HepG2 (cell line): ENCODE measurements around the gene MEIOC. TPM values are rescaled to one million over a fixed set of nuclear protein-coding genes. Genes with fewer than 3 reads are reported as not detected.

Experiments used
- CBFB ChIP-seq: sonication (generic); formaldehyde crosslinking; IDR thresholded peaks from 2 replicates; pipeline ENCODE4 v1.4.0; 2020; ENCODE audit warnings: missing genetic modification reagents
- DNMT1 ChIP-seq: sonication (generic); formaldehyde crosslinking; IDR thresholded peaks from 2 replicates; pipeline ENCODE4 v1.5.1; 2020; ENCODE audit warnings: mild to moderate bottlenecking, missing genetic modification reagents
- FOXA3 ChIP-seq: IDR thresholded peaks from 2 replicates; pipeline ENCODE4 v1.6.1; 2016; ENCODE audit warnings: missing genetic modification reagents, missing compliant biosample characterization
- HMG20B ChIP-seq: conservative IDR thresholded peaks from 2 replicates; pipeline ENCODE4 v1.6.1; 2016; ENCODE audit warnings: missing genetic modification reagents, missing compliant biosample characterization
- HNRNPK ChIP-seq: fragments of 200-400 bp; formaldehyde crosslinking; IDR thresholded peaks from 2 replicates; pipeline ENCODE4 v1.6.1; 2018; ENCODE audit warnings: low read length, low read depth, moderate library complexity, mild to moderate bottlenecking; ENCODE audit not compliant: poor library complexity, severe bottlenecking
- HNRNPL ChIP-seq: fragments of 200-400 bp; formaldehyde crosslinking; IDR thresholded peaks from 2 replicates; pipeline ENCODE4 v1.6.1; 2017; ENCODE audit warnings: mild to moderate bottlenecking, low read depth, low read length
- MIXL1 ChIP-seq: IDR thresholded peaks from 2 replicates; pipeline ENCODE4 v1.6.1; 2016
- NBN ChIP-seq: fragments of 450-650 bp; conservative IDR thresholded peaks from 2 replicates; pipeline ENCODE4 v1.6.1; 2017
- NCOA5 ChIP-seq: sonication (generic); formaldehyde crosslinking; IDR thresholded peaks from 2 replicates; pipeline ENCODE4 v1.4.0; 2020; ENCODE audit warnings: missing genetic modification reagents
- PAF1 ChIP-seq: IDR thresholded peaks from 2 replicates; pipeline ENCODE4 v1.6.1; 2016; ENCODE audit warnings: missing genetic modification reagents, missing compliant biosample characterization
- RFX5 ChIP-seq: IDR thresholded peaks from 2 replicates; pipeline ENCODE4 v1.6.1; 2011; ENCODE audit warnings: low read depth, low read length, improper control_type of control experiment
- TBX2 ChIP-seq: sonication (generic); formaldehyde crosslinking; IDR thresholded peaks from 2 replicates; pipeline ENCODE4 v1.5.0; 2020; ENCODE audit warnings: missing genetic modification reagents, mild to moderate bottlenecking, borderline replicate concordance
- ZNF10 ChIP-seq: sonication (generic); formaldehyde crosslinking; IDR thresholded peaks from 2 replicates; pipeline ENCODE4 v1.4.0; 2020; ENCODE audit warnings: mild to moderate bottlenecking, low read depth, missing genetic modification reagents, borderline replicate concordance
- ZNF260 ChIP-seq: sonication (generic); formaldehyde crosslinking; IDR thresholded peaks from 2 replicates; pipeline ENCODE4 v1.4.0; 2020; ENCODE audit warnings: missing genetic modification reagents, low read depth, mild to moderate bottlenecking, borderline replicate concordance
- ZNF354B ChIP-seq: sonication (generic); formaldehyde crosslinking; IDR thresholded peaks from 2 replicates; pipeline ENCODE4 v1.8.0; 2022; ENCODE audit warnings: mild to moderate bottlenecking, missing genetic modification reagents
- ZNF430 ChIP-seq: sonication (generic); formaldehyde crosslinking; IDR thresholded peaks from 2 replicates; pipeline ENCODE4 v1.9.0; 2021; ENCODE audit warnings: mild to moderate bottlenecking, missing genetic modification reagents
- ZNF670 ChIP-seq: sonication (generic); formaldehyde crosslinking; IDR thresholded peaks from 2 replicates; pipeline ENCODE4 v1.8.0; 2022; ENCODE audit warnings: mild to moderate bottlenecking, missing genetic modification reagents, borderline replicate concordance
- ZNF672 ChIP-seq: sonication (generic); formaldehyde crosslinking; IDR thresholded peaks from 2 replicates; pipeline ENCODE4 v1.8.1; 2022; ENCODE audit warnings: missing genetic modification reagents
- ZZZ3 ChIP-seq: sonication (generic); formaldehyde crosslinking; IDR thresholded peaks from 2 replicates; pipeline ENCODE4 v1.4.0; 2020; ENCODE audit warnings: missing genetic modification reagents, mild to moderate bottlenecking, borderline replicate concordance
- polyA plus RNA-seq, 8 experiments: library from polyadenylated mRNA; depleted of rRNA in 3 of 8; stranded (reverse) in 7 of 8; unstranded in 1 of 8; fragments of >200 nt; fragmentation: Illumina TruSeq in 4 of 8; extraction: Trizol in 4 of 8; gene quantifications; 2 replicates each; pipeline versions ENCODE4 v1.2.1 to v1.2.3, GENCODE V29; 2011 to 2016; ENCODE audit warnings: low read depth in 4 of 8, missing spikeins in 1 of 8, mixed read lengths in 1 of 8; ENCODE audit not compliant: insufficient read depth in 1 of 8
- total RNA-seq, 5 experiments: library from RNA; depleted of rRNA; stranded (reverse); fragments of >200 nt; fragmentation: Illumina TruSeq; extraction: Trizol; gene quantifications; 2 replicates each; pipeline ENCODE4 v1.2.3, GENCODE V29; 2016; ENCODE audit warnings: low read depth in 1 of 5
- TF ChIP-seq, protein P1 (sequence below): sonication (generic); formaldehyde crosslinking; IDR thresholded peaks from 2 replicates; pipeline ENCODE4 v1.5.0; 2020; ENCODE audit warnings: missing genetic modification reagents
- TF ChIP-seq, protein P2 (sequence below): sonication (generic); formaldehyde crosslinking; IDR thresholded peaks from 2 replicates; pipeline ENCODE4 v1.4.0; 2020; ENCODE audit warnings: missing genetic modification reagents
- TF ChIP-seq, protein P3 (sequence below): sonication (generic); formaldehyde crosslinking; IDR thresholded peaks from 2 replicates; pipeline ENCODE4 v1.4.0; 2020; ENCODE audit warnings: missing genetic modification reagents
- TF ChIP-seq, protein P4 (sequence below): sonication (generic); formaldehyde crosslinking; IDR thresholded peaks from 2 replicates; pipeline ENCODE4 v1.5.0; 2020; ENCODE audit warnings: mild to moderate bottlenecking, missing genetic modification reagents, borderline replicate concordance

The MEIOC gene
- total and polyA plus RNA-seq, 2 of the 13 experiments (the other 11 are each of a cell fraction or from before 2014, with no cell fraction given) = 0.04 to 0.15 TPM

DNA sequence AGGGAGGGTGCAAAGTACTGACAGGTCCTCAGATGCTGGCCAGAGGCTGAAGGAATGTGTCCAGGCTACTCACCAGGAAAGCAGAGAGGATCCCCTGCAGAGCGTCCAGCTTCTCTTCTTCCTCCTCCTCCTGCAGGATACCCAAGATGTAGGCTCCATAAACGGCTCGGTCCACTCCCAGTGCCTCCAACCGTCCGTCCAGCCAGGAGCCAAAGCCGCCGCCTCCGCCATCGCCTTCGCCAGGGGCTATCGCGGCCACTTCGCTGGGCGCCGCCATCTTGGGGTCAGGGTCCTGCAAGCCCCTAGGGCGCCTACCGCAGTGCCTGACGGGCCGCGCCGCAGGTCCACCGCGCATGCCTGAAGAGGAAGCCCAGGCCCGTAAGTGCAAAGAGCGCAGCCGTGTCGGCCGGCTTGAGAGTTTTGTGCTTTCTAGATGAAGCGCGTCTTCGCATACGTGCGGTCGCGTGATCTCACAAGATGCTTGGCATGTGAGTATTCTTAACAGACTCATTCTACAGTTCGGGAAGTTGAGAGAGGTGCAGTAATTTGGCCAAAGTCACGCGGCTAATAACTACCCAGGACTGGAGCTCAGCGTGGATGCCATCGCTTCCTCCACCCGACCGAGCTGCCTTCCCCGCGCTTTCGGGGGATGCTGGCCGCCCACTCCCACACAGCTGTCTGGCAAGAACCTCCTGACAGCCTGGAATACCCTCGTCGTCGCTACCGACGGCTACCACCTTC lies 33.4 kb downstream of the MEIOC start, which contains the start of gene CCDC43 (continued):
- TF ChIP-seq, protein P1, sequence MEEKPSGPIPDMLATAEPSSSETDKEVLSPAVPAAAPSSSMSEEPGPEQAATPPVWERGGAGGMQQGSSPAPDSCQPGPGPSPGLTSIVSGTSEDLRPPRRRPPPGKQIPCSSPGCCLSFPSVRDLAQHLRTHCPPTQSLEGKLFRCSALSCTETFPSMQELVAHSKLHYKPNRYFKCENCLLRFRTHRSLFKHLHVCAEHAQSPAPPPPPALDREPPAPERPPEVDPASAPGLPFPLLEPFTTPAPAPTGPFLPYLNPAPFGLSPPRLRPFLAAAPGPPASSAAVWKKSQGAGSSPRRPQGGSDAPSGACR = peak; percentile 76; the same call in 1 of the 2 replicates
- TF ChIP-seq HNRNPK (no peak), RFX5 (peak; percentile 36; the same call in 1 of the 2 replicates), HNRNPL (no peak), NCOA5 (CRISPR knock-in tag) (no peak), HMG20B (CRISPR knock-in tag) (peak; percentile 45; the same call in 1 of the 2 replicates), ZNF260 (CRISPR knock-in tag) (no peak), ZZZ3 (CRISPR knock-in tag) (0 out of 2 replicates have a peak, but pooled peaks have one; percentile 47), ZNF670 (CRISPR knock-in tag) (peak; percentile 95), MIXL1 (CRISPR knock-in tag) (peak; percentile 91), ZNF672 (CRISPR knock-in tag) (0 out of 2 replicates have a peak, but pooled peaks have one; percentile 52), FOXA3 (peak; percentile 41; the same call in 1 of the 2 replicates), ZNF430 (CRISPR knock-in tag) (peak; percentile 94), PAF1 (CRISPR knock-in tag) (no peak), NBN (no peak), CBFB (CRISPR knock-in tag) (peak; percentile 91), DNMT1 (CRISPR knock-in tag) (peak; percentile 43; the same call in 1 of the 2 replicates), ZNF10 (CRISPR knock-in tag) (no peak), ZNF354B (CRISPR knock-in tag) (0 out of 2 replicates have a peak, but pooled peaks have one; percentile 60), TBX2 (CRISPR knock-in tag) (peak; percentile 96)
- TF ChIP-seq, protein P2, sequence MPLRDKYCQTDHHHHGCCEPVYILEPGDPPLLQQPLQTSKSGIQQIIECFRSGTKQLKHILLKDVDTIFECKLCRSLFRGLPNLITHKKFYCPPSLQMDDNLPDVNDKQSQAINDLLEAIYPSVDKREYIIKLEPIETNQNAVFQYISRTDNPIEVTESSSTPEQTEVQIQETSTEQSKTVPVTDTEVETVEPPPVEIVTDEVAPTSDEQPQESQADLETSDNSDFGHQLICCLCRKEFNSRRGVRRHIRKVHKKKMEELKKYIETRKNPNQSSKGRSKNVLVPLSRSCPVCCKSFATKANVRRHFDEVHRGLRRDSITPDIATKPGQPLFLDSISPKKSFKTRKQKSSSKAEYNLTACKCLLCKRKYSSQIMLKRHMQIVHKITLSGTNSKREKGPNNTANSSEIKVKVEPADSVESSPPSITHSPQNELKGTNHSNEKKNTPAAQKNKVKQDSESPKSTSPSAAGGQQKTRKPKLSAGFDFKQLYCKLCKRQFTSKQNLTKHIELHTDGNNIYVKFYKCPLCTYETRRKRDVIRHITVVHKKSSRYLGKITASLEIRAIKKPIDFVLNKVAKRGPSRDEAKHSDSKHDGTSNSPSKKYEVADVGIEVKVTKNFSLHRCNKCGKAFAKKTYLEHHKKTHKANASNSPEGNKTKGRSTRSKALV (CRISPR knock-in tag) = peak; percentile 87
- TF ChIP-seq, protein P3, sequence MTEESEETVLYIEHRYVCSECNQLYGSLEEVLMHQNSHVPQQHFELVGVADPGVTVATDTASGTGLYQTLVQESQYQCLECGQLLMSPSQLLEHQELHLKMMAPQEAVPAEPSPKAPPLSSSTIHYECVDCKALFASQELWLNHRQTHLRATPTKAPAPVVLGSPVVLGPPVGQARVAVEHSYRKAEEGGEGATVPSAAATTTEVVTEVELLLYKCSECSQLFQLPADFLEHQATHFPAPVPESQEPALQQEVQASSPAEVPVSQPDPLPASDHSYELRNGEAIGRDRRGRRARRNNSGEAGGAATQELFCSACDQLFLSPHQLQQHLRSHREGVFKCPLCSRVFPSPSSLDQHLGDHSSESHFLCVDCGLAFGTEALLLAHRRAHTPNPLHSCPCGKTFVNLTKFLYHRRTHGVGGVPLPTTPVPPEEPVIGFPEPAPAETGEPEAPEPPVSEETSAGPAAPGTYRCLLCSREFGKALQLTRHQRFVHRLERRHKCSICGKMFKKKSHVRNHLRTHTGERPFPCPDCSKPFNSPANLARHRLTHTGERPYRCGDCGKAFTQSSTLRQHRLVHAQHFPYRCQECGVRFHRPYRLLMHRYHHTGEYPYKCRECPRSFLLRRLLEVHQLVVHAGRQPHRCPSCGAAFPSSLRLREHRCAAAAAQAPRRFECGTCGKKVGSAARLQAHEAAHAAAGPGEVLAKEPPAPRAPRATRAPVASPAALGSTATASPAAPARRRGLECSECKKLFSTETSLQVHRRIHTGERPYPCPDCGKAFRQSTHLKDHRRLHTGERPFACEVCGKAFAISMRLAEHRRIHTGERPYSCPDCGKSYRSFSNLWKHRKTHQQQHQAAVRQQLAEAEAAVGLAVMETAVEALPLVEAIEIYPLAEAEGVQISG (CRISPR knock-in tag) = peak; percentile 95
- TF ChIP-seq, protein P4, sequence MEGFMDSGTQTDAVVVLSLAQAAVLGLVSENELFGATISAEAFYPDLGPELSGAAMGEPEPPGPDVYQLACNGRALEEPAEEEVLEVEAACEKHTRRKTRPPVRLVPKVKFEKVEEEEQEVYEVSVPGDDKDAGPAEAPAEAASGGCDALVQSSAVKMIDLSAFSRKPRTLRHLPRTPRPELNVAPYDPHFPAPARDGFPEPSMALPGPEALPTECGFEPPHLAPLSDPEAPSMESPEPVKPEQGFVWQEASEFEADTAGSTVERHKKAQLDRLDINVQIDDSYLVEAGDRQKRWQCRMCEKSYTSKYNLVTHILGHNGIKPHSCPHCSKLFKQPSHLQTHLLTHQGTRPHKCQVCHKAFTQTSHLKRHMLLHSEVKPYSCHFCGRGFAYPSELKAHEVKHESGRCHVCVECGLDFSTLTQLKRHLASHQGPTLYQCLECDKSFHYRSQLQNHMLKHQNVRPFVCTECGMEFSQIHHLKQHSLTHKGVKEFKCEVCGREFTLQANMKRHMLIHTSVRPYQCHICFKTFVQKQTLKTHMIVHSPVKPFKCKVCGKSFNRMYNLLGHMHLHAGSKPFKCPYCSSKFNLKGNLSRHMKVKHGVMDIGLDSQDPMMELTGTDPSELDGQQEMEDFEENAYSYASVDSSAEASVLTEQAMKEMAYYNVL (CRISPR knock-in tag) = peak; percentile 55; the same call in 1 of the 2 replicates
